CMK (cell line): Measurements from ENCODE around the gene ARFIP1.
"Not testable (repeated sequence)": the region's sequence is repeated elsewhere in the genome, so short reads cannot be mapped to it uniquely, and the experiment has no call there.

Experiments
- DNase-seq: peaks from one replicate; pipeline ENCODE4 v3.0.0-alpha.2; 2010; ENCODE audit warnings: low read depth

ARFIP1 gene, protein sequence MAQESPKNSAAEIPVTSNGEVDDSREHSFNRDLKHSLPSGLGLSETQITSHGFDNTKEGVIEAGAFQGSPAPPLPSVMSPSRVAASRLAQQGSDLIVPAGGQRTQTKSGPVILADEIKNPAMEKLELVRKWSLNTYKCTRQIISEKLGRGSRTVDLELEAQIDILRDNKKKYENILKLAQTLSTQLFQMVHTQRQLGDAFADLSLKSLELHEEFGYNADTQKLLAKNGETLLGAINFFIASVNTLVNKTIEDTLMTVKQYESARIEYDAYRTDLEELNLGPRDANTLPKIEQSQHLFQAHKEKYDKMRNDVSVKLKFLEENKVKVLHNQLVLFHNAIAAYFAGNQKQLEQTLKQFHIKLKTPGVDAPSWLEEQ

DNA sequence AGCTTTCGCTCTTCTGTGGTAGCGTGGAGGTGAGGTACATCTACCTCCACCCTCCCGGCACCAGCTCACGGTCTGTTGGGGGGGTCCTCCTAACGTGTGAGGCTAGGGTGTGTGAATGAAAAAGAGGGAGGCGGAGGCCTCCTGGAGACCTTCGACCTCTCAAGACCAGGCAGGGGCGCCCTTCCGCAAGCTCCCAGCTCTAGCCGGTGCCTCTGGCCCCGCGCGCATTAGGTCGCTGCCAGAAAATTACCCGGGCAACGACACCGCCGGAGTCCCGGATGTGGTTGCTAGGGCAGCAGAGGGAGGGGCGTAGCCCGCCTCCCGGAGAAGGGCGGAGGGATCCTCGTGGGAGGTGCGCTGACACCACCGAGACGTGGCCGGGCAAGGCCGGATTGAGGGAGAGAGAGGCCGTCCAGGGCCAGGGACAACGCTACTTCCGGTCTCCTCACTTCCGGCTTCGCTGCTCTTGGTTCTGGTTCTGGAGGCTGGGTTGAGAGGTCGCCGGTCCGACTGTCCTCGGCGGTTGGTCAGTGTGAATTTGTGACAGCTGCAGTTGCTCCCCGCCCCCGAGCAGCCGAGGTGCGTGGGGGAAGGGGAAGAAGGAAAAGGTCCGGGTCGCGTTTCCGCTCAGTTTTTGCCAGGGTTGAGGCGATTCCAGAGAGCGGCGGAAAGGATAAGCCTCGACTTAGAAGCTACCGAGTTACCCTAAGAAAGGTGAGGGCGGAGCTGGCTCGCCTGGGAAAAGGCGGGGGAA, at the start of gene ARFIP1, which contains the start of gene TIGD4:
Gene ARFIP1, plus strand, starts transcription at position 442 of the 754 bp plus-strand sequence. CDS start 49,680 bp downstream, outside the sequence.
Gene TIGD4, minus strand, starts transcription at position 218 of the 754 bp plus-strand sequence. CDS start 8,726 bp downstream, outside the sequence.
- peak; percentile 87 for DNase-seq

DNA sequence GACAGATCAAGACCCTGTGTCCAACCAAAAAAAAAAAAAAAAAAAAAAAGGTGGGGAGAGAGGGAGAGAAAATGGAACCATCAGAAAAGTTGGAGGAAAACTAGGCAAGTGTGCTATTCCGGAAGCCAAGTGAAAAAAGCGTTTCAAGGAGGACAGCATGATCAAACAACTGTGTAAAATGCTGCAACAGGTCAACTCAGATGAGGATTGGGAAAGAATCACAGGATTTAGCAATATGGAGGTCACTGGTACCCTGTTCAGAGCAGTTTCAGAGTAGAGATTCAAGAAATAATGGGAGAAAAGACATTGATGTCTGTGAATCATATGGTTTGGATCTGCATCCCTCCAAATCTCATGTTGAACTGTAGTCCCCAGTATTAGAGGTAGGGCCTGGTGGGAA, 47.8 kb upstream of the ARFIP1 start:
- DNase-seq = no peak

DNA sequence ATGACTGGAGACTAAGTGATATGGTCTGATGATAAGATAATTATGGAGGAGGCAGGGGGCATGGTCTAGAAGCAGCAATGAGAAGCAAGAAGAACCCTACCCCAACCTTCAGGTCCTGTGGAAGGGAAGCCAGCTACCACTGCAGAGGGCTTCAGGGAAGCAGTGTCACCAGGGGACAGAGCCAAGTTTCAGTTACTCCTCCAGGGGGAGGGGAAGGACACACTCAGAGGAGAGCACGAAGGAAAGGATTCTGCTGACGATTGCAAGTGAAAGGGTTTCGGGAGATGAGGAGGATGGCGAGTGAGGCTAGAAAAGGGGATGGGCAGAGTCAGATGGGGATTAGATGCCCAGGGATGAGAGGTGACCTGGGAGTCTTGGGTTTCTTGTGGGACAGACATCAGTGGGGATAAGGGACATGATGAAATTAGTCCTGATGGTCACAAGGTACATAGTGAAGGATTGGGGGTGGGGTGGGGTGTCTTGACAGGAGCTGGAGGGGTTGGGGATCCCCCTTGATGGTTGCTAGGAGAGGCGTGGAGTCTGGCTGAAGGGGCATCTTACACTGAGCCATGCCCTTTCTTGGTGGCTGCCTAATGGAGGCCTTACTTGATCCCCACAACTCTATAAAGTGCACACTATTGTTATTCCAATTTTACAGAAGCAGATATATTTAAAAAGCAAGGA, 45.6 kb upstream of the ARFIP1 start:
- DNase-seq = no peak

DNA sequence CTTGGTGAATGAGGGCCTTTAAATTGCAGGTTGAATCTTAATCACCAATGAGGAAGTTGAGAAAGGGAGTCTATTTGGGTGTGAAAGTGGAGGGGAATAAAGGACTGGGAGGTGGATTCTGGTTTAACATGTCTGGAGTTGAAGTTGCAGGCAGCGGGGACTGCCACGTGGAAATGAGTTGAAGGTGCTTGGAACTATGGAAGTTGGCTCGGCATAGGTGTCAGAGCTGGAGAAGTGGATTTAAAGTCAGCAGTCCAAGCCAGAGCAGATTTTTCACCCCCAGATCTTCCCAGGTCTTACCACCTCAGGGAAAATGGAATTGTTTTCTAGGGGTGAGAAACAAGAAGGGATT, 45.1 kb upstream of the ARFIP1 start:
- no peak for DNase-seq

DNA sequence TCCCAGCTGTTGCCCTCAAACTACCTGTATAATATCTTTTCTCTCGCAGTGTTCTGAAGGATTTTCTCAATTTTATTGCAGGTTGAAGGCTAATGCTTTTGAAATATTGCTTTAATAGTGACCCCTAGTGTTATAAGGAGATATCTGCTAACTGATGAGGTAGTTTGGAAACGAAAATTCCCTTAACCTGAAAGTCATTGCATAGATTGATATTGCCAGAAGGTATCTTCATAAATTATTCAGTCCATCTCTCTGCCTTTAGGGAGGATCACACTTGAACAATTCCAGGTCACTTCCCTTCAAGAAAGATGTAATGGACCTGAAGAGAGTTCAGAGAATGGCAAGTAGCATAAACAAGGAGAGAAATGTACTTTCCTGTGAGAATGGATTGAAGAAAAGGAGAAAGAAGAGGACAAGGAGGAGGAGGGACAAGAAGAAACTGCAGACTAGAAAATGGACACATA, 44.3 kb upstream of the ARFIP1 start:
- DNase-seq = no peak

DNA sequence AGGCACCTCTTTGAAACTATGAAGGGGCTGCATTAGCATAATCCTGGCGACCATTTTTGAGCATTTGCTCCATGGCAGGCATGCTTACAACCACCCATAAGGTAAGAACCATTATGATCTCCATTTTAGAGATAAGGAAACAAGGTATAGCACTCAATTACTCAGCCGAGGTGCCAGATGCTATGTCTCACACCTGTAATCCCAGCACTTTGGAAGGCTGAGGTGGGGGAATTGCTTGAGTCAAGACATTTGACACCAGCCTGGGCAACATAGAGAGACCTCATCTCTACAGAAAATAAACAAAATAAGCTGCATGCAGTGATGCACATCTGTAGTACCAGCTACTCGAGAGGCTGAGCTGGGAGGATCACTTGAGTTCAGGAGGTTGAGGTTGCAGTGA, 43.8 kb upstream of the ARFIP1 start:
- DNase-seq = no peak

DNA sequence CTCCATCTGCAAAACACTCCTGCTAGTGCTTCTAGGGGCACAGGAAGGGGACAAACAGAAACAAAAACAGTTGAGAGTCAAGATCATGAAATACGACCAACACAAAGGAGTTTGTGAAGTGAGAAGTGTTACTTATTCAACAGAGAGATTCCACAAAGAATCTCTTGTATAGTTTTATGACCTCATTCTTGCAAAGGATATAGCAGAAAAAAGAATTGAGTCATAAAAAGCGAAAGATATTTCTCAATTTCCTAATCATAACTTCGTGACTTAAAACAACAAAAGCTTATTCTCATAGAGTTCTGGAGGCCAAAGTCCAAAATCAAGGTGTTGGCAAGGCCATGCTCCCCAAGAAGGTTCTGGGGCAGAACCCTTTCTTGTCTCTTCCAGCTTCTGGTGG, 40.9 kb upstream of the ARFIP1 start:
- DNase-seq = no peak

DNA sequence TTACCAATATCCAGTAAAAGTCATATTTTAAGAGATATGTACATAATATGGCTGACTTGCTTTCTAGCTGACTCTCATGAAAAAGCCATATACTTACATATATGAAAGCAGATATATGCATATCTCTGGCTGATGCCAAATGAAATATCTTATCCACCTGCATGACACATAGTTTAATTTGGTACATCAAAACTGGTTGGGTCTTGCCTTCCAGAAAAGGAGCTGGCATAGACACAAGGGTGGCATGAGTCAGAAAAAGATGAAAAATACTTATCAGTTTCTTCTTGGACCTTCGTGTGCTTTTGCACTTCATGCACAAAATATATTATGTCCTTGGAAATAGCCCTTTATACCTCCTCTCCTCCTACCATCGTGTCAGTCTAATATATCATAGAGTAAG, 32.3 kb upstream of the ARFIP1 start:
- DNase-seq = no peak

DNA sequence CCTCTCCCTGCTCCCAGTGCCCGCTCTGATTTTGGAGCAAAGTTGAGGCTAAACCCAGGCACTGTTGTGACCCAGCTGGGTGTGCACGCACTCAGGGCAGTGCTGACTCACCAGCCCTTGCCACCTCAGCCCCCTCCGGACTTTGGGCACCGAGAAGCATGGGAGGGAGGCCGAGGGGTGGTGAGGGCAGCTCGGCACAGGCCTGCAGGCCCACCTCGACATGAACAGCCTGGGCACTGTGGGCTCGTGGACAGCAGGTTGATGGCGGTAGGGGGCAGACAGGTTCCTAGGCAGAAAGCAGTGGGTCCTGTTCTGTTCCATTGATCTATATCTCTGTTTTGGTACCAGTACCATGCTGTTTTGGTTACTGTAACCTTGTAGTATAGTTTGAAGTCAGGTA, 31.1 kb upstream of the ARFIP1 start:
- DNase-seq = no peak

DNA sequence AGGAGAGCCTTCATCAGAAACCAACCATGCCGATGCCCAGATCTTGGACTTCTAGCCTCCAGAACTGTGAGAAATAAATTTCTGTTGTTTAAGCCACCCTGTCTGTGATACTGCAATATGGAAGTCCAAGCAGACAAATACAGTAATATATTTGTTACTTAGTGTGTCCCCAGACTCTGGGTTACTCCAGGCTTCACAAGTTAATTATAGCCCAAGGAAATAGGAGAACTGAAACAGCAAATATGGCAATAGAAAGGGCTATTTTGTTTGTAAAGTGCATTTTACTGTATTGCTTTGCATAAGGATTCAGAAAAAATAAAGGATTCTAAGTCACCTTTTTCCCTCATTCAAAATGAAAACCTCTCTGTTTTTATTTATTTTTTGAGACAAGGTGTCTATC, 16.0 kb upstream of the ARFIP1 start:
- DNase-seq = no peak

DNA sequence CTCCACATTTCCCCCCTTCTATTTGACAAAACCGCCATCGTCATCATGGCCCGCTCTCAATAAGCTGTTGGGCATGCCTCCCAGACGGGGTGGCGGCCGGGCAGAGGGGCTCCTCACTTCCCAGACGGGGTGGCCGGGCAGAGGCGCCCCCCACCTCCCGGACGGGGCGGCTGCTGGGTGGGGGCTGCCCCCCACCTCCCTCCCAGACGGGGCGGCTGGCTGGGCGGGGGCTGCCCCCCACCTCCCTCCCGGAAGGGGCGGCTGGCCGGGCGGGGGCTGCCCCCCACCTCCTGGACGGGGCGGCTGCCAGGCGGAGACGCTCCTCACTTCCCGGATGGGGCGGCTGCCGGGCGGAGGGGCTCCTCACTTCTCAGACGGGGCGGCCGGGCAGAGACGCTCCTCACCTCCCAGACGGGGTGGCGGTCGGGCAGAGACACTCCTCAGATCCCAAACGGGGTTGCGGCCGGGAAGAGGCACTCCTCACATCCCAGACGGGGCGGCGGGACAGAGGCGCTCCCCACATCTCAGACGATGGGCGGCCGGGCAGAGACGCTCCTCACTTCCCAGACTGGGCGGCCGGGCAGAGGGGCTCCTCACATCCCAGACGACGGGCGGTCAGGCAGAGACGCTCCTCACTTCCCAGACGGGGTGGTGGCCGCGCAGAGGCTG, 14.6 kb upstream of the ARFIP1 start:
- DNase-seq = not testable (repeated sequence)

DNA sequence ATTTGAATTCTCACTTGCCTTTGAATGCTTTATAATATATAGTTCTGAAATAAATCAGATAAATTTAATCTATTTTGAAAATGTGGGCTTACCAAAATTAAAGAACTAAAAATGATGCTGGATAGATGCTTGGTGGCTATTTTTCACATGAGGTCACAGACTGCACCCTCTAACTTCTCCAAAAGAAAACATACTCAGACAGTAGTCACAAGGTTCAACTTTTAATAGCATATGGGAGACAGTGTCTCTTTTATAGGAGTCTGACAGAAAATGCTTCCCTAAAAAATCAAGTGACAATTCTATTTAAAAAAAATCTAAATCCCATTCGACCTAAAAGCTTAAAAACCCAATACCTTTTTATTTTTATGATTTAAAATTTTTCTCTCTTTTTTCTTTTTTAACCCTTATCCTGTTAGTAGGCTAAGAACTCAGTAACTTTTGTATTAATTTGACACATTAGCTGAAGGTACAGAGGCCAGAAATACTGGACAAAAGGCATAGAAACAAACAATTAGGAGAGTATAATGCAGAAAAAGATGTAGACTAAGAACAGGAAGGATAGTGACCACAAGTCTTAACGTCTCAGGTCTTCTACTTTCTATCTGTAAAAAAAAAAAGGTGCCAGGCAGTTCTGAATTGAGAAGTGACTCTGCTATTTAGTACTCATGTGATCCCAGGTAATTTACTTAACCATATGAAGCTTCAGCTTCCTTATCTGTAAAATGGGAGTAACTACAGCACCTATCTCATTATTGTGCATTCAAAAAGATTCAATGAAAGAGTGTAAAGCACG, 7.8 kb upstream of the ARFIP1 start:
- no peak for DNase-seq

DNA sequence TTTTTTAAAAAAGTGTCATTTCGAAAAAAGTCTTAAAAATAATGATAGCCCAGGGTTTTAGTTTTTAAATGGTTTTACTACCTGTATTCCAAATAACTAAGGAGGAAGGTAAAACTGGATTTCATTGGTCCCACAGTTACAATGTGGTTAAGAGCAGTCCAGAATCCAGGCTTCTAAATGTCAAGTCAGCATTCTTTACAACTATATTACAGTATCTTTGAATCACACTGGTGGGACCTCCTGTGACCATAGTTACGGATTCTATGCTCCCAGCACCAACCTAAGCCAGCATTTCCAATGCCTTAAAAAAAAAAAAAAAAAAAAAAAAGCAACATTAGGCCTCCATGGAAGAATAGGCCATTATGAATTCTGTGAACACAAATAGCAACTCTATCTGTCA, 6.4 kb upstream of the ARFIP1 start:
- no peak for DNase-seq

DNA sequence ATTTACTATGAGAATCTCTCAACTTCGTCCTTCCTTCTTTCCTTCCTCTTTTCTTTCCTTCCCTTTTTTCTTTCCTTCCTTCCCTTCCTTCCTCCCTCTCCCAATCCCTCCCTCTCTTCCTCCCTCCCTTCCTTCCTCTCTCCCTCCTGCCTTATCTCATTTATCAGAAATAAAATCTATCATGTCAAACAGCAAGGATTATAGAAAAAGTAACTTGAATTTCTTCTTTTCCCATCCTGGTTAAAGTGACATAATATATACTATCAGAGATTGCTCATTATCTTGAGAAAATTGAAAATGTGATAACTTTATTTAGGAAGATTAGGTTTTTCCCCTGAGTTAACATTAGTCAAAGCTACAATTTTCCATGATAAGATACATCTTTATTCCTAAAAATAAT, 5.8 kb upstream of the ARFIP1 start:
- no peak for DNase-seq

DNA sequence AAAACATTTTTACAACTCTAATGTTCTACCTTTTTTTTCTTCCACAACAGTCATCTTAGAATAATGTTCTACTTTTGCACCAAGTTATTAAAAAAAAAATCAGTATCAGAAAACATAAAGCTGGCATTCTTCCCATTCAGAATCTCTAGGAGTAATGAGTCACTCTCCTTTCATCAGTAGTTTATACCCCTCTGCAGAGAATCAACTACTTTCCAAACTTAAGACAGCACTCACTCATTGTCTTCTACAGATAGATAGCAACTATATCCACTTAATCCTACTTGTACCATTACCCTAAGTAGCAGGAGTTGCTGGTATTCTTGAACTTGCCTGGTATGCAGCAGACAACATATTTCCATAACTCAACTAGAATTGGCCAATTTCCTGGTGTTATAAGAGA, 3.4 kb upstream of the ARFIP1 start:
- DNase-seq = no peak

DNA sequence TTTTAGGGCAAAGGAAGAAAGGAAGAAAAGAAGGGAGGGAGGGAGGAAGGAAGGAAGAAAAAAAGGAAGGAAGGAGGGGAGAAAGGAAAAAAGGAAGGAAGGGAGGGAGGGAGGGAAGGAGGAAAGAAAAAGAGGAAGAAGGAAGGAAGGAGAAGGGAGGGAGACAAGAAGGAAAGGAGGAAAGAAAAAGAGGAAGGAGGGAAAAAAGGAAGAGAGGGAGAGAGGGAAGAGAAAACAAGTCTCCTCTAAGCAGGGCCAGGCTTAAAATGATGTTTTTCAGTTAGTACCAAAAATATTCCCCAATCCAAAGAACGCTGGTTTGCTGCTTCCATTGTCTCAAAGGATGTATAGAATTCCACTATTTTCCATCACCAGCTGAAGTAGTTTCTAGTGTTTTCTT, 2.3 kb upstream of the ARFIP1 start:
- no peak for DNase-seq

DNA sequence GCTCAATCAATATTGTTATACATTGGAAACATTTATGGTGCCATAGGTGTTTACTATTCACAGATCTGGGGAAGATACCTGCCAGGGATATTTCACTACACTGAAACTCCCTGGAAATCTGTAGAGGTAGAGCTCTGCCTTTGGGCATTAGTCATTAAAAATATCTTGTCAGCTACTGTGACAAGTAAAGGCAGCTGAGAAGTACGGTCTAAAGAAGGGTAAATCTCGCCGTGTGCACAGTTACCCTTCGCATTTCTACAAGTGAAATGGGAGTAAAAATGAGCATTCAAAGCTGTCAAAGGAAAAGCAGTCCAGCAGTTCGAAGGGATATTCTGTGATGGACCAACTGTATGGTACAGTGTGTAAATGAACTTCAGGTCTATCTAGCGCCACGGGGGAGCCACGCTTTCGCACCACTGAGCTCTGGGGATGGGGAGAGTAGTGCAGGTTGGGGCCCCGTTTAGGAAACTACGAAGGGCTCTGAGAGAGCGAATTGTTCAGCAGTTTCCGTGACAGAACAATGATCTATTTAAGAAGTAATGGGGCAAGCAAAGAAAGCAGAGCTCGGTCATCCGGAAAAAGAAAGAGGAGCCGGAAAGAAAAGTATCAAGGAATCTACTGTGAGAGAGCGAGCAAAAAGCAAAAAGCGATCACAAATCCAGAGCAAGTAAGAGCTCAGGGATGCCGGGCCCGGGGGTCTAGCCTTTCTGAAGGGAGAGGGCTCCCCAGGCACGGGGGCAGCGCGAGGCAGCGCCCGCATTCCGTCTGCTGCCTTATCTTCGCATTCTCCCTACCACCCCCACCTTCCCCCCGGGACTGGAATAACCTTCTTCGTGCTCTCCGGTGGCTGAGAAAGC, 870 bp upstream of the ARFIP1 start:
- no peak for DNase-seq

DNA sequence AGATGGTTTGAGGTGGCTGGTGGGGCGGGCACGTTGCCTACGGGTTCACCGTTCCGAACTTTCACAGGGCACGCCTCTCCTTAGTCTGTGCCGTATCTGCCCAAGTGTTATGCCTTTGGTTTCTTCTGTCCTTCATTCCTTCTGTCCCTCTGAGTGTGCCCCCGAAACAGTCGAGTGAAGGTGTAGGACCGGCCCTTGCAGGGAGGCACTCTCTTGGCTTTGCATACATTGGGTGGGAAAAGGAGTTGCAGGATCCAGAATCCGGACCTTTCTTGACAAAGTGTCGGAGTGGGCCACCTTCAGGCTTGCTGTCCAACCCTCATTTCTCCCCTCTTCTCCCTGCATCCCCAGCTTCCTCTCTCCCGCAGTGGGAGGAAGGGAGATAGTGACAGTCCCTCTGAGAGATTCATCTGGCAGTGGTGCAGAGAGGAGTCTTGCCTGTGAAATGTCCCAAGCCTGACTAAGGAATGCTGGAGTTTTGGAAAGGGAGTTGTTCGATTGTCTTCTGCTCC, 569 bp downstream of the ARFIP1 start:
- no peak for DNase-seq

DNA sequence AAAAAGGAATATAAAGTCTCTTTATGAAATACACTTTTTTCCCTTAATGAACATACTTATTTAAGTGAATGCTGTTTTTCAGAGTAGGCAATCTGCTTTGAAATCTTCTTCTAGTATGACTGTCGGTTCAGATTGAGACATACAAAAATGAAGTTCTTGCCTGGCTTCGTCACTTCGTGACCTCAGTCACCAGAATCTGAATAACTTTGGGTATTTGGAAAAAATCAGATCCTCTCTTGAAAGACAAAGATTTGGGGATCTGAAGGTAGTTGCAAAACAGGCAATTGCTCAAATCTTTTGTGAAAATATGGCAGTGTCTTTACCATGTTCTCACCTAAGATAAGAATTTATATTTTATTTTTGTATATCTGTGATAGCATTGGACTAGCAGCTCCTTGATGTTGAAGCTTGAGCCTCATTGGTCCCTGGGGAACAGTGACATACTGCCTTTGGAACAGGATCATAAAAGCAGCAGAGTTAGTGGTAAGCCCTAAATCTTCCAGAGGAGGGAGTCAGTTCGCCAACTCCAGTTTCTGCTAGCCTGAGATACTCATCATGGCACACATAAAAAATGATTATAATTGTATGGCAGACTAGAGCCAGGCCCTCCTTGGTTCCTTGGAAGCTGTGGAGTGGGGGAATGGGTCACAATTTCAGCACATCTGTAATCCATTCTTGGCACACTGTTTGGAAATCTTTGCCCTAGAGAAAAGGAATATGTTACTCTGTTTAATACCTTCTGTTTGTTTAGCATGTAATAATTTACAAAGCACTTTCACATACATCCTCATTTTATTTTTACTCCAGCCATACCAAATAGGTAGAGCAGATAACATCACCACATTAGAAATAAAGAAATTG, 5.0 kb downstream of the ARFIP1 start:
- no peak for DNase-seq
